HepG2 (cell line): ENCODE measurements around the gene OSBPL3. TPM values are rescaled to one million over a fixed set of nuclear protein-coding genes. Genes with fewer than 3 reads are reported as not detected.
A peak's percentile ranks its signal among the peaks of the same experiment; 100 is the strongest.

Experiments
- ARHGAP35 ChIP-seq: sonication (generic); formaldehyde crosslinking; IDR thresholded peaks from 2 replicates; pipeline ENCODE4 v1.9.0; 2022; ENCODE audit warnings: mild to moderate bottlenecking, inconsistent platforms, moderate library complexity, missing genetic modification reagents, borderline replicate concordance
- HIC2 ChIP-seq: sonication (generic); formaldehyde crosslinking; IDR thresholded peaks from 2 replicates; pipeline ENCODE4 v1.9.0; 2022; ENCODE audit warnings: low read depth, missing genetic modification reagents
- HNRNPLL ChIP-seq: fragments of 200-400 bp; formaldehyde crosslinking; IDR thresholded peaks from 2 replicates; pipeline ENCODE4 v1.6.1; 2017; ENCODE audit warnings: mild to moderate bottlenecking, low read depth, low read length; ENCODE audit not compliant: poor library complexity, severe bottlenecking
- IRX3 ChIP-seq: sonication (generic); formaldehyde crosslinking; IDR thresholded peaks from 2 replicates; pipeline ENCODE4 v1.8.1; 2023; ENCODE audit warnings: mild to moderate bottlenecking, low read depth, missing genetic modification reagents, borderline replicate concordance
- JDP2 ChIP-seq: sonication (generic); formaldehyde crosslinking; IDR thresholded peaks from 2 replicates; pipeline ENCODE4 v1.8.1; 2022; ENCODE audit warnings: missing genetic modification reagents, borderline replicate concordance
- KLF12 ChIP-seq: sonication (generic); formaldehyde crosslinking; IDR thresholded peaks from 2 replicates; pipeline ENCODE4 v1.4.0; 2020; ENCODE audit warnings: missing genetic modification reagents, borderline replicate concordance
- NCOA1 ChIP-seq: sonication (generic); formaldehyde crosslinking; IDR thresholded peaks from 2 replicates; pipeline ENCODE4 v1.9.0; 2021; ENCODE audit warnings: missing genetic modification reagents
- NPAS2 ChIP-seq: sonication (generic); formaldehyde crosslinking; IDR thresholded peaks from 2 replicates; pipeline ENCODE4 v1.8.0; 2022; ENCODE audit warnings: mild to moderate bottlenecking, missing genetic modification reagents, borderline replicate concordance
- PAXIP1 ChIP-seq: sonication (generic); formaldehyde crosslinking; conservative IDR thresholded peaks from 2 replicates; pipeline ENCODE4 v1.4.0; 2020; ENCODE audit warnings: mild to moderate bottlenecking, missing genetic modification reagents, moderate library complexity
- SMC3 ChIP-seq: IDR thresholded peaks from 2 replicates; pipeline ENCODE4 v1.6.1; 2011; ENCODE audit warnings: low read length, improper control_type of control experiment
- TCF7 ChIP-seq: sonication (generic); IDR thresholded peaks from 2 replicates; pipeline ENCODE4 v1.6.1; 2016; ENCODE audit warnings: antibody characterized with exemption, low read depth
- YEATS4 ChIP-seq: sonication (generic); formaldehyde crosslinking; IDR thresholded peaks from 2 replicates; pipeline ENCODE4 v1.4.0; 2020; ENCODE audit warnings: missing genetic modification reagents, borderline replicate concordance
- ZNF343 ChIP-seq: sonication (generic); formaldehyde crosslinking; IDR thresholded peaks from 2 replicates; pipeline ENCODE4 v1.4.0; 2020; ENCODE audit warnings: mild to moderate bottlenecking, missing genetic modification reagents
- ZNF460 ChIP-seq: sonication (generic); formaldehyde crosslinking; IDR thresholded peaks from 2 replicates; pipeline ENCODE4 v1.5.1; 2020; ENCODE audit warnings: missing genetic modification reagents, mild to moderate bottlenecking, borderline replicate concordance
- ZNF850 ChIP-seq: sonication (generic); formaldehyde crosslinking; conservative IDR thresholded peaks from 2 replicates; pipeline ENCODE4 v1.9.0; 2021; ENCODE audit warnings: mild to moderate bottlenecking, missing genetic modification reagents
- polyA plus RNA-seq, 8 experiments: library from polyadenylated mRNA; depleted of rRNA in 3 of 8; stranded (reverse) in 7 of 8; unstranded in 1 of 8; fragments of >200 nt; fragmentation: Illumina TruSeq in 4 of 8; extraction: Trizol in 4 of 8; gene quantifications; 2 replicates each; pipeline versions ENCODE4 v1.2.1 to v1.2.3, GENCODE V29; 2011 to 2016; ENCODE audit warnings: low read depth in 4 of 8, missing spikeins in 1 of 8, mixed read lengths in 1 of 8; ENCODE audit not compliant: insufficient read depth in 1 of 8
- total RNA-seq, 5 experiments: library from RNA; depleted of rRNA; stranded (reverse); fragments of >200 nt; fragmentation: Illumina TruSeq; extraction: Trizol; gene quantifications; 2 replicates each; pipeline ENCODE4 v1.2.3, GENCODE V29; 2016; ENCODE audit warnings: low read depth in 1 of 5
- TF ChIP-seq, protein P1 (sequence below): IDR thresholded peaks from 2 replicates; pipeline ENCODE4 v1.6.1; 2018; ENCODE audit warnings: missing genetic modification reagents
- TF ChIP-seq, protein P2 (sequence below): sonication (generic); formaldehyde crosslinking; IDR thresholded peaks from 2 replicates; pipeline ENCODE4 v1.4.0; 2020; ENCODE audit warnings: missing genetic modification reagents
- TF ChIP-seq, protein P3 (sequence below): sonication (generic); formaldehyde crosslinking; IDR thresholded peaks from 2 replicates; pipeline ENCODE4 v1.4.0; 2020; ENCODE audit warnings: missing genetic modification reagents, borderline replicate concordance

Gene OSBPL3
- total and polyA plus RNA-seq, 2 of the 13 experiments (the other 11 are each of a cell fraction or from before 2014, with no cell fraction given), result 8.8 to 28.9 TPM

- TF ChIP-seq, protein P1, sequence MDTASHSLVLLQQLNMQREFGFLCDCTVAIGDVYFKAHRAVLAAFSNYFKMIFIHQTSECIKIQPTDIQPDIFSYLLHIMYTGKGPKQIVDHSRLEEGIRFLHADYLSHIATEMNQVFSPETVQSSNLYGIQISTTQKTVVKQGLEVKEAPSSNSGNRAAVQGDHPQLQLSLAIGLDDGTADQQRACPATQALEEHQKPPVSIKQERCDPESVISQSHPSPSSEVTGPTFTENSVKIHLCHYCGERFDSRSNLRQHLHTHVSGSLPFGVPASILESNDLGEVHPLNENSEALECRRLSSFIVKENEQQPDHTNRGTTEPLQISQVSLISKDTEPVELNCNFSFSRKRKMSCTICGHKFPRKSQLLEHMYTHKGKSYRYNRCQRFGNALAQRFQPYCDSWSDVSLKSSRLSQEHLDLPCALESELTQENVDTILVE (CRISPR knock-in tag), result no peak
- TF ChIP-seq, protein P2, sequence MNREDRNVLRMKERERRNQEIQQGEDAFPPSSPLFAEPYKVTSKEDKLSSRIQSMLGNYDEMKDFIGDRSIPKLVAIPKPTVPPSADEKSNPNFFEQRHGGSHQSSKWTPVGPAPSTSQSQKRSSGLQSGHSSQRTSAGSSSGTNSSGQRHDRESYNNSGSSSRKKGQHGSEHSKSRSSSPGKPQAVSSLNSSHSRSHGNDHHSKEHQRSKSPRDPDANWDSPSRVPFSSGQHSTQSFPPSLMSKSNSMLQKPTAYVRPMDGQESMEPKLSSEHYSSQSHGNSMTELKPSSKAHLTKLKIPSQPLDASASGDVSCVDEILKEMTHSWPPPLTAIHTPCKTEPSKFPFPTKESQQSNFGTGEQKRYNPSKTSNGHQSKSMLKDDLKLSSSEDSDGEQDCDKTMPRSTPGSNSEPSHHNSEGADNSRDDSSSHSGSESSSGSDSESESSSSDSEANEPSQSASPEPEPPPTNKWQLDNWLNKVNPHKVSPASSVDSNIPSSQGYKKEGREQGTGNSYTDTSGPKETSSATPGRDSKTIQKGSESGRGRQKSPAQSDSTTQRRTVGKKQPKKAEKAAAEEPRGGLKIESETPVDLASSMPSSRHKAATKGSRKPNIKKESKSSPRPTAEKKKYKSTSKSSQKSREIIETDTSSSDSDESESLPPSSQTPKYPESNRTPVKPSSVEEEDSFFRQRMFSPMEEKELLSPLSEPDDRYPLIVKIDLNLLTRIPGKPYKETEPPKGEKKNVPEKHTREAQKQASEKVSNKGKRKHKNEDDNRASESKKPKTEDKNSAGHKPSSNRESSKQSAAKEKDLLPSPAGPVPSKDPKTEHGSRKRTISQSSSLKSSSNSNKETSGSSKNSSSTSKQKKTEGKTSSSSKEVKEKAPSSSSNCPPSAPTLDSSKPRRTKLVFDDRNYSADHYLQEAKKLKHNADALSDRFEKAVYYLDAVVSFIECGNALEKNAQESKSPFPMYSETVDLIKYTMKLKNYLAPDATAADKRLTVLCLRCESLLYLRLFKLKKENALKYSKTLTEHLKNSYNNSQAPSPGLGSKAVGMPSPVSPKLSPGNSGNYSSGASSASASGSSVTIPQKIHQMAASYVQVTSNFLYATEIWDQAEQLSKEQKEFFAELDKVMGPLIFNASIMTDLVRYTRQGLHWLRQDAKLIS, result no peak
- TF ChIP-seq ZNF343 (CRISPR knock-in tag), result no peak
- no peak for TF ChIP-seq IRX3
- peak; percentile 27; the same call in 1 of the 2 replicates for TF ChIP-seq YEATS4 (CRISPR knock-in tag)
- TF ChIP-seq NPAS2 (CRISPR knock-in tag), result no peak
- no peak for TF ChIP-seq JDP2 (CRISPR knock-in tag)
- TF ChIP-seq SMC3, result no peak; the same call in 1 of the 2 replicates
- no peak for TF ChIP-seq HIC2 (CRISPR knock-in tag)
- TF ChIP-seq ARHGAP35 (CRISPR knock-in tag), result no peak
- TF ChIP-seq, protein P3, sequence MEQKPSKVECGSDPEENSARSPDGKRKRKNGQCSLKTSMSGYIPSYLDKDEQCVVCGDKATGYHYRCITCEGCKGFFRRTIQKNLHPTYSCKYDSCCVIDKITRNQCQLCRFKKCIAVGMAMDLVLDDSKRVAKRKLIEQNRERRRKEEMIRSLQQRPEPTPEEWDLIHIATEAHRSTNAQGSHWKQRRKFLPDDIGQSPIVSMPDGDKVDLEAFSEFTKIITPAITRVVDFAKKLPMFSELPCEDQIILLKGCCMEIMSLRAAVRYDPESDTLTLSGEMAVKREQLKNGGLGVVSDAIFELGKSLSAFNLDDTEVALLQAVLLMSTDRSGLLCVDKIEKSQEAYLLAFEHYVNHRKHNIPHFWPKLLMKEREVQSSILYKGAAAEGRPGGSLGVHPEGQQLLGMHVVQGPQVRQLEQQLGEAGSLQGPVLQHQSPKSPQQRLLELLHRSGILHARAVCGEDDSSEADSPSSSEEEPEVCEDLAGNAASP (CRISPR knock-in tag), result peak; percentile 34; the same call in 1 of the 2 replicates
- TF ChIP-seq ZNF460 (CRISPR knock-in tag), result 0 out of 2 replicates have a peak, but pooled peaks have one; percentile 29
- 0 out of 2 replicates have a peak, but pooled peaks have one; percentile 88 for TF ChIP-seq NCOA1 (CRISPR knock-in tag)
- no peak for TF ChIP-seq TCF7
- no peak for TF ChIP-seq KLF12
- 0 out of 2 replicates have a peak, but pooled peaks have one; percentile 23 for TF ChIP-seq ZNF850
- no peak for TF ChIP-seq PAXIP1 (CRISPR knock-in tag)
- peak; percentile 68 for TF ChIP-seq HNRNPLL
These were observed 512 bp downstream of the OSBPL3 start (continued) for GRCh38 chr7:24979470-24979862.
